Measurements from ENCODE around the gene DNAJB2. TPM values are rescaled to one million over a fixed set of nuclear protein-coding genes. Genes with fewer than 3 reads are reported as not detected.

Gene DNAJB2
- total RNA-seq = 10 to 100 TPM; 57.0 to 59.7 TPM

GRCh38 chr2:219279151-219279915 lies at the start of gene DNAJB2:
TSS of gene DNAJB2 (plus strand) at chr2:219279366. CDS start at chr2:219279834, 468 bp downstream.
- CTCF ChIA-PET = interaction anchor here (0.7 to 11.9 kb wide), 23 partner anchors 10 to 299 kb away, joined by 3 to 206 read pairs (median 4); partner anchors contain the start of genes ABCB6, ANKZF1, ATG9A and DNPEP
- POLR2A ChIA-PET = interaction anchor here (0.7 to 8.1 kb wide), 20 partner anchors 11 to 995 kb away, joined by 3 to 131 read pairs (median 8); partner anchors contain the start of genes ABCB6, ANKZF1, ATG9A and CNPPD1
- Mint-ChIP-seq H3K27ac (peak within 1 kb of the TSS; percentile 93), H3K36me3 (ENCODE audit: low read depth) (peaks cover 30% of the 10 kb centered on the region), H3K4me1 (peaks cover 42% of the 10 kb centered on the region), H3K9me3 (no peaks in the 10 kb centered on the region), H3K4me3 (peak within 1 kb of the TSS; percentile 87), H3K27me3 (peaks cover 2% of the 10 kb centered on the region)
- DNase-seq = peak; percentile 99

- Mint-ChIP-seq H3K9me3 (no peaks in the 10 kb centered on the region), H3K27me3 (no peaks in the 10 kb centered on the region)
Observed at GRCh38 chr2:219230059-219230540, 49.1 kb upstream of the DNAJB2 start.

GRCh38 chr2:219234331-219234730 lies 44.8 kb upstream of the DNAJB2 start:
- POLR2A ChIA-PET = interaction anchor here (15.5 kb wide), 1 partner anchor 14 kb away, joined by 425 read pairs; the partner anchor contains the start of genes GLB1L, STK16, TUBA4A and TUBA4B
- Mint-ChIP-seq H3K4me3 (no peak overlapping the region), H3K36me3 (ENCODE audit: low read depth) (peaks cover 79% of the 10 kb centered on the region), H3K27me3 (no peaks in the 10 kb centered on the region), H3K27ac (no peak overlapping the region), H3K9me3 (no peaks in the 10 kb centered on the region), H3K4me1 (peaks cover 30% of the 10 kb centered on the region)
- CTCF ChIA-PET = no interaction called here
- no peak for DNase-seq

More at GRCh38 chr2:219230059-219230540, 49.1 kb upstream of the DNAJB2 start:
- H3K4me1 Mint-ChIP-seq = peaks cover 55% of the 10 kb centered on the region
- peaks cover 77% of the 10 kb centered on the region for H3K36me3 Mint-ChIP-seq (ENCODE audit: low read depth)
- ChIA-PET CTCF (interaction anchor here (0.7 to 2.8 kb wide), 14 partner anchors 9 to 73 kb away, joined by 3 to 19 read pairs (median 5); partner anchors contain the start of genes DNAJB2, GLB1L, STK16 and TUBA4A), POLR2A (interaction anchor here (0.6 to 15.5 kb wide), 14 partner anchors 9 to 825 kb away, joined by 3 to 425 read pairs (median 12); partner anchors contain the start of genes ABCB6, CNPPD1, DNAJB2 and GLB1L)
- peak overlapping the region; percentile 99 for H3K4me3 Mint-ChIP-seq
- peak; percentile 56 for DNase-seq
- peak overlapping the region; percentile 100 for H3K27ac Mint-ChIP-seq

- Mint-ChIP-seq H3K4me1 (peaks cover 46% of the 10 kb centered on the region), H3K27ac (peak overlapping the region; percentile 56), H3K27me3 (no peaks in the 10 kb centered on the region), H3K36me3 (ENCODE audit: low read depth) (peaks cover 31% of the 10 kb centered on the region), H3K4me3 (peak overlapping the region; percentile 39), H3K9me3 (no peaks in the 10 kb centered on the region)
- POLR2A ChIA-PET = interaction anchor here (0.6 to 15.2 kb wide), 4 partner anchors 10 to 159 kb away, joined by 3 to 425 read pairs (median 40); partner anchors contain the start of genes ANKZF1, ATG9A, CNPPD1 and TUBA4A
- DNase-seq = no peak
- CTCF ChIA-PET = interaction anchor here (3.7 kb wide), 1 partner anchor 51 kb away, joined by 32 read pairs; no protein-coding TSS in a partner anchor
Observed at GRCh38 chr2:219243291-219243761, 35.8 kb upstream of the DNAJB2 start.

DNA sequence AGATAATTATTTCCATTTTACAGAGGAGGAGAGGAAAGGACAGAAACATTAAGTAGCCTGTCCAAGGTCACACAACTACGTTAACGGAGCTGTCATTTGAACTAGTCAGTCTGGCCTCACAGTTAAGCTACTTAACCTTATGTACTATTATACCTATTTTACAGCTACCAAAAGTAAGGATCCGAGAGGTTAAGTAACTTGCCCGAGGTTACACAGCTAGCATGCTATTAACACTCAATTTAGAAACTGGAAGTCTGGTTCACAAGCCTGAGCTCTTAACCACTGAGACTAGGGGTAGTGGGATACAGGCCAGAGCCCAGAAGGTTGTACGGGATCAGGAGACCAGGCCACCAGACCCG lies 34.4 kb upstream of the DNAJB2 start:
- CTCF ChIA-PET = interaction anchor here (0.9 to 3.7 kb wide), 12 partner anchors 10 to 351 kb away, joined by 3 to 32 read pairs (median 7); partner anchors contain the start of genes ANKZF1, ATG9A, CNPPD1 and DNAJB2
- DNase-seq = no peak
- peak overlapping the region; percentile 81 for H3K27ac Mint-ChIP-seq
- peak overlapping the region; percentile 100 for H3K4me3 Mint-ChIP-seq
- no peaks in the 10 kb centered on the region for H3K27me3 Mint-ChIP-seq
- H3K4me1 Mint-ChIP-seq = peaks cover 60% of the 10 kb centered on the region
- POLR2A ChIA-PET = interaction anchor here (0.6 to 15.2 kb wide), 17 partner anchors 9 to 143 kb away, joined by 3 to 425 read pairs (median 5); partner anchors contain the start of genes ABCB6, ANKZF1, ATG9A and CNPPD1
- H3K36me3 Mint-ChIP-seq (ENCODE audit: low read depth) = peaks cover 40% of the 10 kb centered on the region
- no peaks in the 10 kb centered on the region for H3K9me3 Mint-ChIP-seq

DNA sequence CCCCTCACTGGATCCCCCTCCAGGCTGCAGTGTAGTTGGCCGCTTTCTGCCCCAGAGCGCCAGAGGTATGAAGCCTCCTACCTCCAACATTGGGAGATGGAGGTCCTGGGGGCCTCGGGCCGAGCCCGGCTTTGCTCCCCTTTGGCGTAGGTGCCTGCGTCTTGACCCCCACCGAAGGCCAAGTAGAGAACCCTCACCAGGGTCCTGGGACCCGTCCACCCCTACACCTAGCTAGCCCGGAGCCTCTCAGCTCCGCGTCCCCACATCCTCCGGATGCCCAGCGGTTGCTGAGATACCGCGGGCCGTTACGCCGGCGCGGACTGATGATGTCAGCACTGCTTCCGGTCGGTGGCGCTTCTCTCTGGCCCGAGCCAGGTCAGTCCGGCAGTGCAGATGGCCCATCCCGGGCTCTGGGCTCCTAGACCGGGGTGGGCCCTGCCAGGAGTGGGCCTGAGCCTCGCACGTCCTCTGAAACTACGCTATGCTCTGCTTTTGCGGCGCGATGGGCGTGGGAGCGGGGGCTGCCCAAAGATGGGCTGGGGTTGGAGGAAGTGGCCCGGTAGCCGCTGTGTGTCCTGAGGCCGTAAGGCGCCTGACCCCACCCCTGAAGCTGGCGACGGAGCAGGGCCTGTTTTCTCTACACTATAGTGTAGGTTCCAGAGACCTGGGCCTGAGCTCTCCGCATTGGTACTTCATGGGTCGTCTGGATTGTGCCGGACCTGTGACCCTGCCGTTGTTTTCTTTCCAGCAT lies 33.8 kb upstream of the DNAJB2 start, which contains the start of the genes GLB1L and STK16:
GLB1L (minus strand) TSS at position 297 of the 751 bp plus-strand sequence. CDS start 1,871 bp downstream, outside the sequence.
STK16 (plus strand) TSS at position 332 of the 751 bp plus-strand sequence. CDS start 521 bp downstream, outside the sequence.
- peak; percentile 92 for DNase-seq
- Mint-ChIP-seq H3K4me3 (peak within 1 kb of the TSS; percentile 100), H3K4me1 (peaks cover 66% of the 10 kb centered on the region), H3K27me3 (no peaks in the 10 kb centered on the region), H3K9me3 (no peaks in the 10 kb centered on the region), H3K27ac (peak within 1 kb of the TSS; percentile 81), H3K36me3 (ENCODE audit: low read depth) (peaks cover 42% of the 10 kb centered on the region)
- ChIA-PET POLR2A (interaction anchor here (0.6 to 15.2 kb wide), 18 partner anchors 9 to 142 kb away, joined by 3 to 425 read pairs (median 4); partner anchors contain the start of genes ABCB6, ANKZF1, ATG9A and CNPPD1), CTCF (interaction anchor here (0.9 to 3.7 kb wide), 15 partner anchors 9 to 351 kb away, joined by 3 to 32 read pairs (median 4); partner anchors contain the start of genes ANKZF1, ATG9A, CNPPD1 and DNAJB2)

- no peaks in the 10 kb centered on the region for H3K9me3 Mint-ChIP-seq
Observed at GRCh38 chr2:219245899-219246230, 33.3 kb upstream of the DNAJB2 start.

DNA sequence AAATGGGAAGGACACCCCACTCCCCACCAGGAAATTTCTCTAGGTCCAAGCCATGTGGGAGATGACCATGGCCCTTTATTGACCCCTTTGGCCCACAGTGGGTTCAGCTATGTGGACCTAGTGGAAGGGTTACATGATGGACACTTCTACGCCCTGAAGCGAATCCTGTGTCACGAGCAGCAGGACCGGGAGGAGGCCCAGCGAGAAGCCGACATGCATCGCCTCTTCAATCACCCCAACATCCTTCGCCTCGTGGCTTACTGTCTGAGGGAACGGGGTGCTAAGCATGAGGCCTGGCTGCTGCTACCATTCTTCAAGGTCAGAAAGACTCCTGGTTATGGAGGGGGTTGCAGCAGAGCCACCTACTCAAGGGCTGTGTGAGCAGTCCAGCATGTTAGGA lies 32.6 kb upstream of the DNAJB2 start:
- Mint-ChIP-seq H3K4me1 (peaks cover 78% of the 10 kb centered on the region), H3K4me3 (peak overlapping the region; percentile 100), H3K36me3 (ENCODE audit: low read depth) (peaks cover 55% of the 10 kb centered on the region), H3K27me3 (no peaks in the 10 kb centered on the region), H3K27ac (peak overlapping the region; percentile 81), H3K9me3 (no peaks in the 10 kb centered on the region)
- ChIA-PET POLR2A (interaction anchor here (1.3 to 15.2 kb wide), 6 partner anchors 7 to 70 kb away, joined by 3 to 425 read pairs (median 25); partner anchors contain the start of genes ABCB6, ANKZF1, ATG9A and CNPPD1), CTCF (interaction anchor here (1.0 to 3.7 kb wide), 7 partner anchors 8 to 87 kb away, joined by 3 to 32 read pairs (median 12); partner anchors contain the start of genes CNPPD1, DNAJB2 and TUBA4A)
- DNase-seq = no peak

More at GRCh38 chr2:219245899-219246230, 33.3 kb upstream of the DNAJB2 start:
- Mint-ChIP-seq H3K27me3 (no peaks in the 10 kb centered on the region), H3K4me1 (peaks cover 71% of the 10 kb centered on the region), H3K27ac (peak overlapping the region; percentile 81), H3K4me3 (peak overlapping the region; percentile 100), H3K36me3 (ENCODE audit: low read depth) (peaks cover 48% of the 10 kb centered on the region)
- ChIA-PET CTCF (interaction anchor here (0.9 to 3.7 kb wide), 11 partner anchors 8 to 86 kb away, joined by 3 to 32 read pairs (median 7); partner anchors contain the start of genes ANKZF1, ATG9A, CNPPD1 and DNAJB2), POLR2A (interaction anchor here (1.1 to 15.2 kb wide), 11 partner anchors 8 to 141 kb away, joined by 3 to 425 read pairs (median 12); partner anchors contain the start of genes ABCB6, ANKZF1, ATG9A and CNPPD1)
- no peak for DNase-seq

DNA sequence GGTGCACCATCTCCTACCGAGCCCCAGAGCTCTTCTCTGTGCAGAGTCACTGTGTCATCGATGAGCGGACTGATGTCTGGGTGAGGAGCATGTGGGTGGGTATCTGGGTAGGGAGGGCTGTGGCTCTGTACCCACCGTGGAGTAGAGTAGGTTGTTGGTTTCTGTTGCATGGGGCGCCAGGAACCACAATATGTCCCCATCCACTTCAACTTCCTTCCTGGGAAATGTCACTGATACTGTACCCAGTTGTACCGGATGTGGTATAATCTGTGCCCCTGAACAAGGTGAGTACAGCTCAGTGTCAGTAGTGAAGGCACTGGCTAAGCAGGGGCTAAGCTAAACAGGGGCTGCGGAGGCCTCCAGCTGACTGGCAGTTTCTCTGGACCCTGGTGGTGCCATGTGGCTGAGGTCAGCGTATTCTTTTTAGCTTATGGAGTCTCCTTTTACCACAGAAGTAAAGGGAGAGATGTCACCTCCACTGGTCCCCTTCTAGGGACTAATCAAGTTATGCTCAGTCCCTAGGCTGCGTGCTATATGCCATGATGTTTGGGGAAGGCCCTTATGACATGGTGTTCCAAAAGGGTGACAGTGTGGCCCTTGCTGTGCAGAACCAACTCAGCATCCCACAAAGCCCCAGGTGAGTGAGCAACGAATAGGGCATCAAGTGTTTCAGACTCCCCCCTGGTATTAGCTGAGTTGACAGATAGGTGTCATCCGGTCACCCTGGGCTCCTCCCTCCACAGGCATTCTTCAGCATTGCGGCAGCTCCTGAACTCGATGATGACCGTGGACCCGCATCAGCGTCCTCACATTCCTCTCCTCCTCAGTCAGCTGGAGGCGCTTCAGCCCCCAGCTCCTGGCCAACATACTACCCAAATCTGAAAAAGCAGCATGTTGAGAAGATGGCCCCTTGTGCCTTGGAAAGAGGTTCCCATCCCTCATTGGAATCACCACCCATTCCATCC lies 31.2 kb upstream of the DNAJB2 start:
- Mint-ChIP-seq H3K27me3 (no peaks in the 10 kb centered on the region), H3K36me3 (ENCODE audit: low read depth) (peaks cover 69% of the 10 kb centered on the region), H3K4me1 (peaks cover 87% of the 10 kb centered on the region), H3K27ac (peak overlapping the region; percentile 81), H3K4me3 (peak overlapping the region; percentile 100), H3K9me3 (no peaks in the 10 kb centered on the region)
- DNase-seq = peak; percentile 76
- POLR2A ChIA-PET = interaction anchor here (0.6 to 15.2 kb wide), 13 partner anchors 15 to 1018 kb away, joined by 3 to 425 read pairs (median 5); partner anchors contain the start of genes ABCB6, ANKZF1, ATG9A and CNPPD1
- CTCF ChIA-PET = interaction anchor here (0.8 to 9.7 kb wide), 8 partner anchors 12 to 52 kb away, joined by 3 to 120 read pairs (median 4); partner anchors contain the start of genes ANKZF1, ATG9A and DNAJB2

- ChIA-PET CTCF (interaction anchor here (1.0 to 9.7 kb wide), 7 partner anchors 11 to 89 kb away, joined by 3 to 120 read pairs (median 4); partner anchors contain the start of genes ANKZF1, ATG9A, DNAJB2 and NHEJ1), POLR2A (interaction anchor here (0.7 to 15.2 kb wide), 10 partner anchors 16 to 90 kb away, joined by 3 to 425 read pairs (median 8); partner anchors contain the start of genes ABCB6, ANKZF1, ATG9A and CNPPD1)
- Mint-ChIP-seq H3K4me3 (peak overlapping the region; percentile 100), H3K36me3 (ENCODE audit: low read depth) (peaks cover 73% of the 10 kb centered on the region), H3K4me1 (peaks cover 81% of the 10 kb centered on the region), H3K27ac (peak overlapping the region; percentile 81), H3K27me3 (no peaks in the 10 kb centered on the region), H3K9me3 (no peaks in the 10 kb centered on the region)
- DNase-seq = no peak
Observed at GRCh38 chr2:219248845-219249202, 30.3 kb upstream of the DNAJB2 start.
